CMK (cell line): Measurements from ENCODE around the gene GPN2.
"Not testable (repeated sequence)": the region's sequence is repeated elsewhere in the genome, so short reads cannot be mapped to it uniquely, and the experiment has no call there.

ENCODE experiments used
- DNase-seq: peaks from one replicate; pipeline ENCODE4 v3.0.0-alpha.2; 2010; ENCODE audit warnings: low read depth

The GPN2 gene

DNA sequence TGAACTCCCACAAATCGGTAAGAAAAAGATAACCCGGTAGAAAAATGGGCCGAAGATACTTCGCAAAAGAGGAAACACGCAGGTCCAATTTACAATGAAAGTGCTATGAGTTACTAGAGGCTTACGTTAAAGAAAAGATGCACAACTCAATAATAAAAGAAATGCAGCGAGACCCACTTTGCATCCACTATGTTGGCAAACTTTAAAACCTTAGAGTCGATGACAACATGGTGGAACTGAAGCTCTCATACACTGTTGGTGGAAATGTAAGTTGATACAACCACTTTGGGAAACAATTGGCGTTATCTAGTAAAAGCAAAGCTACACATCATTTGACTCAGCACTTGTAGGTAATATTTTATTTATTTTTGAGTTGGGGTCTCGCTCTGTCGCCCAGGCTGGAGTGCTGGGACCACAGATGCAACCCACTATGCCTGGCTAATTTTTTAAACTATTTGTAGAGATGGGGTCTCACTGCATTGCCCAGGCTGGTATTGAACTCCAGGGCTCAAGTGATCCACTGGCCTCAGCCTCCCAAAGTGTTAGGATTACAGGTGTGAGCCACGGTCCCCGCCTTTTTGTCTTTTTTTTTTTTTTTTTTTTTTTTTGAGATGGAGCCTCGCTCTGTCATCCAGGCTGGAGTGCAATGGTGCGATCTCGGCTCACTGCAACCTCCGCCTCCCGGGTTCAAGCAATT is 10.9 kb upstream of the GPN2 start:
- no peak for DNase-seq

DNA sequence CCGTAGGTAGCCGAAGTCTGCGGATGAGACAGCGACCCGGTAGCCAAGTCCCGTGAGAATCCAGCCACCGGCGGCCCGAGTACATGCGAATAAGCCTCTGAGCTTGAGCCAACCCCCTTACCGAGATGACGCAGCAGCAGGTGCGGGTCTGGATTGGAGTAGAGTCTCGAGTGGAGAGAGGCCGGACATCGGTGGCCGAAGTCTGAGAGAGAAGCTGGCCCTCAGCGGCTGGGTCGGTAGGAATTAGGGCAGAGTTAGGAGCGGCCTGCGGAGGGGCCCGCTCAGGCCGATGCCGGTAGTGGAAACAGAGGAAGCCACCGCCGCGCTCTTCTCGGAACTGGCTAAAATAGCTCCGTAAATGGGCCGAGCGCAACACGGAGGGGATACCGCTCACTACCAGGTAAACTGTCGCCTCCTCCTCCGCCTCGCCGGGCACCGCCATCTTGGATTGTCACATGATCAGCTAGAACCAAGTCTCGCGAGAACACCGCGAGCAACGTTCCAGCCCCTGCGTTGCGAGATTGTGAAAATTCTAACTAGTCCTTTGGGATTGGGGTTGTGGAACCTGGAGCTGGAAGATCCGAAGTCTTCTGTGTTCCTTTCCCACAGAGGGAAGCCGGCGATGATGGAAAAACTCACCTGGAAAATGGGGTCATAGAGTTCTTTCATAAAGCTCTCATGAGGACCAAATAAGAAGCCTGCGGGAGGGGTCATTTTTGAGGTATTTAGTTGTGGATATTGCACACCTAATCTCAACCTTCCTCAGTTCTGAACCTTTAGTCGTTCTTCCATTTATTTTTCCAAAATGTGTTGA is 10.1 kb upstream of the GPN2 start, which contains the start of gene GPATCH3:
Gene GPATCH3 (minus strand): TSS at position 467 of the 814 bp plus-strand sequence. CDS start 25 bp downstream, at position 442.
- peak; percentile 92 for DNase-seq

- no peak for DNase-seq
These were observed 7.3 kb upstream of the GPN2 start for GRCh38 chr1:26897351-26897750.

DNA sequence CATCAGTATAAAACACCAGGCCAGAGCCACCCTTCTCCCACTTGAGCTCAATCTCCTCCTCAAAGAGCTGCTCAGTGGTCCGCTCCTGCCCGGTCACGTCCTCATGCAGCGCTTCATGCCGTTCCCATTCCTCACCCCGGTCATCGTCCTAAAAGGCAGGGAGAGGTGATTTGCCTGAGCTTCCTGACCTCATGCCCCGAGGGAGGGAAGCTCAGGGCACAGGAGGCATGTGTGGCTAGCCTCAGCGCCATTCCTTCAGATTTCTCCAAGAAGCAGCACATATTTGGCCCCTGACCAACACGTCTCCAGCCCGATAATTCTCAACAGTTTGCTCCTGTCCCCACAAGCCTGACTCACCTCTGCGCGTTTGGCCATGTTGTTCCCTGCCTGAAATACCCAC is 4.2 kb upstream of the GPN2 start:
- DNase-seq = no peak

- DNase-seq = no peak
These were observed 349 bp upstream of the GPN2 start for GRCh38 chr1:26890467-26890796.

- DNase-seq = no peak
These were observed 1.9 kb downstream of the GPN2 start for GRCh38 chr1:26888231-26888630.

GRCh38 chr1:26887125-26887524 is 3.0 kb downstream of the GPN2 start:
- DNase-seq = no peak

DNA sequence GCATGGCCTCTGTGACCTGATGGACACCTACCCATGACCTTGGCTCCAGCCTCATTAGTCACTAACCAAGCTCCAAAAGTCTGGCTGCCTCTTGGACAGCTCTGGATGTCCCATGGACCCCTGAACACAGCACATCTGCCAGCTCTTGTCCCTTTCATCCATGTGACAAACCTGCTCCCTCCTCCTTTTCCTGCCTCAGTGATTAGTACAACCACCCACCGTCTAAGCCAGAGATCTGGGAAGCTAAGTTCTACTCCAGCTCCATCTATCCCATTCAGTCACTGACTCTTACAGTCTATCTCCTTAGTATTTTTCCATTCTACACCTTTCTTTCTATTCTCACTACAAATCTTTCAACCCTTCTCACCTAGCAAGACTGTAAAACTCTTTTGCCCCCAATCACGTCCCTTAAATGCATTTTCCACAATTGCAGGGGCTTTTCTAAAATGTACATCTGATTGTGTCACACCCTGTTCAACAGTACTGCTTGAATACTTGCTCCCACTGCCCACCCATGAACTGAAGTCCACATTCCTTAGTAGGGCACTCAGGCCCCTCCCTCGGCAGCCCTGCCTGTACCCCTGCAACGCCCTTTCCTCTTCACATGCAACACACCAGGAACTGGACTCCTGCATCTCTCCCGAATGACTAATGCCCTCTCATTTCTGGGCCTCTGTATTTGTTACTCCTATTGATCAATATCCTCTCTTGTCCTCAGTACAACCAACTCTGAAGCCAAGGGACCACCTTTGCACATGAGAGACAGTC is 7.2 kb downstream of the GPN2 start:
- no peak for DNase-seq

DNA sequence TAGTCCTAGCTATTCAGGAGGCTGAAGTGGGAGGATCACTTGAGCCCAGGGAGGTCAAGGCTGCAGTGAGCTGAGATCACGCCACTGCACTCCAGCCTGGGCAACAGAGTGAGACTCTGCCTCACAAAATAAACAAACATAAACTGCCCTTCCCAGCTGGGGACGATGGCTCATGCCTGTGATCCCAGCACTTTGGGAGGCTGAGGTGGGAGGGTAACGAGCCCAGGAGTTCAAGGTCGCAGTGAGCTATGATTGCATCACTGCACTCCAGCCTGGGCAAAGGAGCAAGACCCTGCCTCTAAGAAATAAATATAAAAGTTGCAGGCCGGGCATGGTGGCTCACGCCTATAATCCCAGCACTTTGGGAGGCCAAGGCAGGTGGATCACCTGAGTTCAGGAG is 8.5 kb downstream of the GPN2 start:
- not testable (repeated sequence) for DNase-seq

DNA sequence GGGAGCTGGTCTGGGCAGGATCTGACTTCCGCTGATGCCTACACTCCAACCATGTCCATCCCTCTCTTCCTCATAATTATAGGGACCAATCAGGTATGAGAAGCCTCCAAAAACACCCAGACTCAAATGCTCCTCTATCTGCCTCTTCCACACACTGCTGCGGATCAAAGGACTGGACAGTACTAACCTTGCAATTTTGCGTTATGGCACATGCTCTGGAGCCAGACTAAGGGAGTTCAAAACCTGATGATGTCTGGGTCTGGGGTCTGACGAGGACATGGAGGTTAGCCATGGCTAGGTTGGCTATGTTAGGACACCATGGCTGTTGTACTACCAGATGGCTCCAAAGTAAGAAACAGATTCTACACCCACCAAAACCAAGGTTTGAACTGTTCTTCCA is 10.3 kb downstream of the GPN2 start:
- DNase-seq = no peak

DNA sequence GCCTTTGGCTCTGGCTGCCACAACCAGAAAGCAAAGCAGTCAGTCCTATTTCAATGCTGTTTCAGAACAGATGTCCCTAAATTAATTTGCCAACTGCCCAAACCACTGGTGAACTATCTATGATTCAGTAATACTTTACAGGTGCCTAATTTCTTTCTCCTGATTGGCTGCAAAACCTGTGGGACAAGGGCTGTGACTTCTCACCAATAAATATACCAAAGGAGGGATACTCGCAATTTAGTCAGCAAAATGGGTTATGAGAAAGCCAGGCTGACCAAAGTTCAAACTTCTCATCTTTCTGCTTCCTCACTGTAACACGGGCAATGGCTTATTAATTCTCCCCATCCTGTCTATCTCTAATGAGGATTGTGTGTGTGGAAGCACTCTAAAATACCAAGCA is 12.8 kb downstream of the GPN2 start:
- no peak for DNase-seq

GRCh38 chr1:26874896-26875295 is 15.2 kb downstream of the GPN2 start:
- no peak for DNase-seq

DNA sequence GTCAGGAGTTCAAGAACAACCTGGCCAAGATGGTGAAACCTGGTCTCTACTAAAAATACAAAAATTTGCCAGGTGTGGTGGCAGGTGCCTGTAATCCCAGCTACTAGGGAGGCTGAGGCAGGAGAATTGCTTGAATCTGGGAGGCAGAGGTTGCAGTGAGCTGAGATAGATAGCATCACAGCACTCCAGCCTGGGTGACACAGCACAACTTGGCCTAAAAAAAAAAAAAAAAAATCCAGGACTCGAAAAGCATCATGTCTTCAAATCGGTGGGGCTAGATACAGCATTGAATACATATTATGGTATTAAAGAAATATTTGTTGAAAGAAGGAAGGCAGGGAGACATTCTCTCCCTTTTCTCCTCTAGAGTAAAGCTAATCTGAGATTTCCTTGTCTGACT is 17.0 kb downstream of the GPN2 start:
- not testable (repeated sequence) for DNase-seq

- DNase-seq = peak; percentile 94
These were observed 25.2 kb downstream of the GPN2 start for GRCh38 chr1:26864610-26865480.

DNA sequence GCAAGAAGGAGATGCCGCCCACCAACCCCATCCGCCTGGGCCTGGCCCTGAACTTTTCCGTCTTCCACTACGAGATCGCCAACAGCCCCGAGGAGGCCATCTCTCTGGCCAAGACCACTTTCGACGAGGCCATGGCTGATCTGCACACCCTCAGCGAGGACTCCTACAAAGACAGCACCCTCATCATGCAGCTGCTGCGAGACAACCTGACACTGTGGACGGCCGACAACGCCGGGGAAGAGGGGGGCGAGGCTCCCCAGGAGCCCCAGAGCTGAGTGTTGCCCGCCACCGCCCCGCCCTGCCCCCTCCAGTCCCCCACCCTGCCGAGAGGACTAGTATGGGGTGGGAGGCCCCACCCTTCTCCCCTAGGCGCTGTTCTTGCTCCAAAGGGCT is 26.4 kb downstream of the GPN2 start:
- DNase-seq = no peak

DNA sequence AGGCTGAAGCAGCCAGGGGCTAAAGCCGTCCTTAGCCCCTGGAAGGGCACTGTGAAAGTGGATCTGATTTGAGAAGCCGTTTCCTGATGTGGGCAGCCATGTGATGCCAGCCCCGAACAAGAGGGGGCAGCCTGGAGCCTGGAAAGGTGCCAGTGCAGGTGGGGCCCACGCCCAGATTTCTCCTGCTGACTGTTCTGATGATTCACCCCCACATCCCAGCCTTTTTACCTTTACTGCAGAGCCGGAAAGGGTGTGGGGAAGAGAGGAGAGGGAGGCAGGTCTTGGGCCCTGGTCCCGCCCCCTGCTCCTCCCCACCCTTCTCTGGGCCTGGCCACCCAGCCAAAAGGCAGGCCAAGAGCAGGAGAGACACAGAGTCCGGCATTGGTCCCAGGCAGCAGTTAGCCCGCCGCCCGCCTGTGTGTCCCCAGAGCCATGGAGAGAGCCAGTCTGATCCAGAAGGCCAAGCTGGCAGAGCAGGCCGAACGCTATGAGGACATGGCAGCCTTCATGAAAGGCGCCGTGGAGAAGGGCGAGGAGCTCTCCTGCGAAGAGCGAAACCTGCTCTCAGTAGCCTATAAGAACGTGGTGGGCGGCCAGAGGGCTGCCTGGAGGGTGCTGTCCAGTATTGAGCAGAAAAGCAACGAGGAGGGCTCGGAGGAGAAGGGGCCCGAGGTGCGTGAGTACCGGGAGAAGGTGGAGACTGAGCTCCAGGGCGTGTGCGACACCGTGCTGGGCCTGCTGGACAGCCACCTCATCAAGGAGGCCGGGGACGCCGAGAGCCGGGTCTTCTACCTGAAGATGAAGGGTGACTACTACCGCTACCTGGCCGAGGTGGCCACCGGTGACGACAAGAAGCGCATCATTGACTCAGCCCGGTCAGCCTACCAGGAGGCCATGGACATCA is 27.1 kb downstream of the GPN2 start, which contains the start of gene SFN:
Gene SFN (plus strand): TSS at position 369 of the 904 bp plus-strand sequence. CDS start 64 bp downstream, at position 433.
- no peak for DNase-seq

- no peak for DNase-seq
These were observed 28.1 kb downstream of the GPN2 start for GRCh38 chr1:26861889-26862378.

DNA sequence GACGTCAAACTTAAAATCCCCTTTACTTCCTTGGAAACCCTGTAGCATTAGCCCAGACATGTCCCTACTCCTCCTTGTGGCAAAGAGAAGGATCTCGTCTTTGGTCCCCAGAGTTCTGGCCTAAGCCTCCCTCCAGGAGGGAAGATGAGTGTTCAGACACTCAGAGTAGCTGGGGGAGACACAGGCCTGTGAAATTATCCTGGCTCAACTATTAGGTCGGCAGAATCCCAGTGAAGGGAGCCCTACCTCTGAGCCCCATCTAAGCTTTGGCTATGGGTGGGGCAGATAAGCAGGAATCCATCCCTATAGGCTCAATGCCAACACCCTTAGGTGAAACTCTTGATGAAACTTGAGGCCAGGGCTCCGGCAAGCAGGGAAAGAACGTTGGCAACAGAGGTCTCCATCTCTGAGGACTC is 28.8 kb downstream of the GPN2 start:
- no peak for DNase-seq

- DNase-seq = no peak
These were observed 31.0 kb downstream of the GPN2 start for GRCh38 chr1:26858891-26859640.

DNA sequence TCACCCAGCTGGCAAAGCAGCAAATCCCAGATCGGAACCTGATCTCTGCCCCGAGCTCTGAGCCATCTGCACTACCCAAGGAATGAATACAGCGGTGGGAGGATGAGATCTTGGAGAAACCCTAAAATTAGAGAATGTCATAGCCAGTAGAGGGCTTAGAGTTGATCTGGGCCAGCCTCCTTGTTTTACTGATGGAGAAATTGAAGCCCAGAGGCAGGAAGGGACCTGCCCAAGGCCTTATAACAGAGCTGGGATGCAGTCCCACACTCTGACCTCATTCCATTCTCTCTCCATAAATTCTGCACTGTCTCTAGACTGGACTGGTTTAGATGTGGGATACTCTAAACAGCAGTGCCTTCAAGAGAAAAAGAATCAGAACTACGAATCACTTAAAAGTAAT is 31.9 kb downstream of the GPN2 start:
- DNase-seq = no peak
